Testis (tissue), 3 donors: Measurements from ENCODE around the gene C1QTNF12. TPM values are rescaled to one million over a fixed set of nuclear protein-coding genes. Genes with fewer than 3 reads are reported as not detected.
"Not testable (repeated sequence)": the region's sequence is repeated elsewhere in the genome, so short reads cannot be mapped to it uniquely, and the experiment has no call there.

Experiments
- DNase-seq: peaks from one replicate; pipeline ENCODE4 v3.0.0-alpha.2; 2019
- H3K27ac ChIP-seq, 2 donors: fragments of 200-600 bp; sonication (generic); one replicate each; pipeline ENCODE4 v1.5.1; 2019
- H3K27me3 ChIP-seq: fragments of 200-600 bp; sonication (generic); one replicate; pipeline ENCODE4 v1.5.1; 2019
- H3K36me3 ChIP-seq: fragments of 200-600 bp; sonication (generic); one replicate; pipeline ENCODE4 v1.5.1; 2017; ENCODE audit warnings: low read depth; ENCODE audit errors: missing control alignments
- H3K4me1 ChIP-seq: fragments of 200-600 bp; sonication (generic); one replicate; pipeline ENCODE4 v1.5.1; 2019
- H3K4me3 ChIP-seq, 2 donors: fragments of 200-600 bp; sonication (generic); one replicate each; pipeline ENCODE4 v1.5.1; 2017 to 2019
- H3K9me3 ChIP-seq: fragments of 200-600 bp; sonication (generic); one replicate; pipeline ENCODE4 v1.5.1; 2017
- CTCF ChIP-seq, 3 experiments: fragments of 450-650 bp in 2 of 3; fragments of 200-600 bp in 1 of 3; sonication (generic) in 1 of 3; IDR thresholded peaks; one replicate each; pipeline ENCODE4 v1.5.1; 2016 to 2019; ENCODE audit warnings: antibody characterized with exemption in 3 of 3, mild to moderate bottlenecking in 2 of 3, moderate library complexity in 1 of 3
- POLR2A ChIP-seq: fragments of 450-650 bp; IDR thresholded peaks from one replicate; pipeline ENCODE4 v1.6.1; 2017; ENCODE audit warnings: antibody characterized with exemption, mild to moderate bottlenecking, moderate library complexity
- WGBS, 2 donors: methylation state at CpG; one replicate each; pipeline ENCODE4 v1.1.5; 2018; 5-methylcytosine and 5-hydroxymethylcytosine counted together
- intact Hi-C: fragments of 100-400 bp; cut with DNase I; formaldehyde crosslinking; loops from one replicate; pipeline ENCODE4 v1.15.1; 2023; ENCODE audit warnings: low total_unique reads
- polyA plus RNA-seq: library from polyadenylated mRNA; stranded (reverse); fragments of 350-450 nt; fragmentation: Illumina TruSeq; extraction: RNeasy Lipid Tissue Mini Kit (QIAGEN cat#74804); gene quantifications from one replicate; pipeline ENCODE4 v1.2.3, GENCODE V29; 2014; ENCODE audit warnings: low read depth, low replicate concordance; ENCODE audit not compliant: insufficient read depth
- total RNA-seq, 2 donors: library from RNA; depleted of rRNA; stranded (reverse); fragments of >200 nt; gene quantifications; one replicate each; pipeline ENCODE4 v1.2.3, GENCODE V29; 2016

C1QTNF12 gene
- total and polyA plus RNA-seq, 3 donors from 2014 or later: 2.7 to 7.7 (median 4.7) TPM

- Histone ChIP-seq H3K9me3 (no peaks in the 10 kb centered on the region), H3K27ac (no peak overlapping the region), H3K4me3 (no peak overlapping the region), H3K36me3 (no peaks in the 10 kb centered on the region), H3K4me1 (no peaks in the 10 kb centered on the region), H3K27me3 (no peaks in the 10 kb centered on the region)
- DNase-seq: no peak
- intact Hi-C loops: no loop called here
- 91% methylated on average over 47 of the region's 48 CpGs; no CpG with 5 or more reads in 1 of the 2 donors for WGBS, 2 donors
- TF ChIP-seq POLR2A: no peak
- TF ChIP-seq CTCF (IDR thresholded peaks at IDR 0.05): no peak
These were observed 48.7 kb downstream of the C1QTNF12 start for GRCh38 chr1:1197551-1198422.

- Histone ChIP-seq H3K27me3 (no peaks in the 10 kb centered on the region), H3K4me3 (no peak overlapping the region), H3K27ac (no peak overlapping the region), H3K9me3 (no peaks in the 10 kb centered on the region), H3K4me1 (no peaks in the 10 kb centered on the region), H3K36me3 (no peaks in the 10 kb centered on the region)
- 83 to 89% methylated on average over 5 to 6 of the region's 8 CpGs for WGBS, 2 donors
- TF ChIP-seq CTCF (IDR thresholded peaks at IDR 0.05) (no peak), POLR2A (no peak)
- DNase-seq: no peak
- intact Hi-C loops: no loop called here
These were observed 49.4 kb downstream of the C1QTNF12 start for GRCh38 chr1:1197188-1197500.

GRCh38 chr1:1196431-1197187 lies 49.9 kb downstream of the C1QTNF12 start:
- H3K27ac ChIP-seq: no peak overlapping the region
- intact Hi-C loops: no loop called here

GRCh38 chr1:1195726-1196125 lies 50.8 kb downstream of the C1QTNF12 start:
- WGBS, 2 donors: 95 to 100% methylated on average over 6 of the region's 6 CpGs
- H3K4me1 ChIP-seq, H3K4me3 ChIP-seq, intact Hi-C loops, H3K27ac ChIP-seq, H3K36me3 ChIP-seq, DNase-seq, H3K9me3 ChIP-seq, H3K27me3 ChIP-seq: not testable (repeated sequence)

More at GRCh38 chr1:1196431-1197187, 49.9 kb downstream of the C1QTNF12 start:
- Histone ChIP-seq H3K4me3 (no peak overlapping the region), H3K27me3 (no peaks in the 10 kb centered on the region), H3K9me3 (no peaks in the 10 kb centered on the region), H3K36me3 (no peaks in the 10 kb centered on the region), H3K4me1 (no peaks in the 10 kb centered on the region)
- no peak for DNase-seq
- 79 to 86% methylated on average over 9 to 13 of the region's 13 CpGs for WGBS, 2 donors
- TF ChIP-seq POLR2A (no peak), CTCF (IDR thresholded peaks at IDR 0.05) (no peak)

- Histone ChIP-seq H3K27ac (no peak overlapping the region), H3K4me1 (no peaks in the 10 kb centered on the region), H3K4me3 (no peak overlapping the region), H3K36me3 (no peaks in the 10 kb centered on the region), H3K9me3 (no peaks in the 10 kb centered on the region), H3K27me3 (no peaks in the 10 kb centered on the region)
- intact Hi-C loops: no loop called here
- TF ChIP-seq CTCF (IDR thresholded peaks at IDR 0.05) (no peak), POLR2A (no peak)
- DNase-seq: no peak
- WGBS, 2 donors: 87 to 90% methylated on average over 3 of the region's 3 CpGs
These were observed 51.8 kb downstream of the C1QTNF12 start for GRCh38 chr1:1194723-1195122.
